Measurements from ENCODE around the gene GALNT1. TPM values are rescaled to one million over a fixed set of nuclear protein-coding genes. Genes with fewer than 3 reads are reported as not detected.

The GALNT1 gene
- total RNA-seq, 1 donor from 2014 or later, result 76.7 TPM

DNA sequence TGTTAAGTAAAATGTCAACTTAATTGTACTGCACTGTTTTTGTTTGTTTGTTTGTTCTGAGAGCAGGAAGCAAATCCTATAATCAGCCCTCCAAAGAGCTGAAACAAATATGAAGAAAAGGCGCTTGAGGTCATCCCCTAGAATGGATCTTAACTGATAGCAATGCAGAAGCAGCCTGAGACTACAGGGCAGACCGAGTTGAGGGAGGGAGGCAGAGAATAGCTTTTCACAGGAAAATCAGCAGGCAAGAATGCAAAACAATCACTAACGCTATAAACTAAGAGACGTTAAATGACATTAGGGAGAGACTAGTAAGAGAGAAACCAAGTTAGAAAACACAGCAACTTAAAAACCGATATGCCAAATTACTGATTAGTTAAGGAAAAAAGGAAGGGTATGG, 37.2 kb downstream of the GALNT1 start:
- no peak for DNase-seq

DNA sequence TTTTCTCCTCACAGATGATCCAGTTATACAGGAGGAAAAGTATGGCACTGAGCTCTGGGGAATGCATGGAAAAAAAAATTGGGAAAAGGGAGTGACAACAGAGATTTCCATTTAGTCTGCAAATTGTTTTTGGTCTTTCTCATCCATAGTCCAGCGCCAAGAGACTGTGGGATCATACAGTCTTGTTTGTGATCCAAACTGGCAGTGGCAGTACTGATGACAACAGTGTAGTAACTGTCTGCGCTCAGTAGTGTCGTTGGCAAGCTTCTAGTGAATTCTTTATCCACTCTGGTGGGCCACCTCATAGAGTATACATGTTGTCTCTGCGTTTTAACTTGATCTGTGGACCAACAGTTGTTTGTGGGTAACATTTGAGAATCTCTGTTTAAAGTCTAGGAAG, 37.9 kb downstream of the GALNT1 start:
- DNase-seq, result peak; percentile 75

DNA sequence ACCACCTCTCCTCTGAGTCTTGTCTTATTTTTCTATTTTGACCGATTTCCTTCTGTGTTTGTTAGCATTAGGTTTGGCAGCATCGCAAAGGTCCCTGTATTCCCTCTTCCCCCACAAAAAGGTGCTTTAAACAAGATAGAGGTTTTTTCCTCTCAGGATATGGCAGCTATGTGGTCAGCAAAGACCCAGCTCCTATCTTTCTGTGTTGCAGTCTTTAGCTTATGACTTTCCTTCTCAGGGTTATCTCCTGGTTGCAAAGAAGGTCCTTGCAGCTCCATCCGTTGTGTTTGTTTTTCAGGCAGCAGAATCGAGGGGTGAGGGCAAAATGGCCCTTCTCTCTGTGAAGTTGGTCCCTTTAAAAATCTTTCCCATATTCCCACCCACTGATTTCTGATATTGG, 38.4 kb downstream of the GALNT1 start:
- DNase-seq, result no peak

DNA sequence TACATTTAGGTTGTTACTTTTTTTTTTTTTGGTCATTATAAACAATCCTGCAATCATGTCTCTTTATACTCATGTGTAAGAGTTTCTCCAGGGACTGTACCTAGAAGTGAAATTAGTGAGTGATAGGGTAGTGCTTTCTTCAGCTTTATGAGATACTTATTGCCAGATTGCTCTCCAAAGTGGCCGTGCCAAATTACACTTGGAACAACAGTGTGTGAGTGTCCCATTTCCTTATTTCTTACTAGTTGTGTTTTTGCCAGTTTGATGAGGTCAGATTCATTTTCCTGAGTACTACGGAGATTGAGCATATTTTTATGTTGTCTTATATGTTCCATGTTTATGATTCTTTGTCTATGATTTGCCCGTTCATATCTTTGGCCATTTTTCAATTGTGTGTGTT, 39.2 kb downstream of the GALNT1 start:
- no peak for DNase-seq

DNA sequence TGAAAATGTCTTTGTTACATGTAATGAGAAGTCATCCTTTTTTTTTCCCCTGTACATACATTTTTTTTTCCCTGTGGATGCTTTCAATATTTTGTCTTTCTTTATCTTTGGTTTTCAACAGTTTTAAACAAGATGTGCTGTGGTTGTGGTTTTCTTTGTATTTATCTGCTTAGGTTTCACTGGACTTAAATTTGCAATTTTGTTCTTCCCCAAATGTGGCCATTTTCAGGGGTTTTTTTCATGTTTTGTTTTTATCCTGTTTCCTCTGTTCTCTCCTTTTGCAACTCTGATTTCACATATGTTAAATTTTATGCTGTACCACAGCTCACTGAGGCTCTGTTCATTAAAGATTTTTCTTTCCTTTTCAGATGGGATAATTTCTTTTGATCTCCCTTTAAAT, 41.7 kb downstream of the GALNT1 start:
- DNase-seq, result no peak

DNA sequence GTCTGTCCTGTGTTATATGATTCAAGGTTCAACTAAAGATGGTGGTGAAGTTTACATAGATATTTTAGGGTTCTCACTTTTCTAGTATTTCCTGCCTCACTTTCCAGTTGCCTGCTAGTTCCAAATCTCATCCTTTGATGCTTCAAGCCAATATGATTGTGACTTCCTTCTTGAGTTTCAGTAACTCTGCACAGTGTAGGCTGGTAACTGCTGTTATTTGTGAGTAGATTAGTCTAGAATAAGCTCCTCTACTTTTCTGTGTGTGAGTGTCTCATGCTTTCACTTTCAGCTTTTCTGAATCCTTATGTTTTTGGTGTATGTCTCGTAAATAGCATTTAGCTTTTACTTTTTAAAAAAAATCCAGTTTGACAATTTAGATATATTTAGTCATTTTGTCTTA, 42.6 kb downstream of the GALNT1 start:
- DNase-seq, result no peak

DNA sequence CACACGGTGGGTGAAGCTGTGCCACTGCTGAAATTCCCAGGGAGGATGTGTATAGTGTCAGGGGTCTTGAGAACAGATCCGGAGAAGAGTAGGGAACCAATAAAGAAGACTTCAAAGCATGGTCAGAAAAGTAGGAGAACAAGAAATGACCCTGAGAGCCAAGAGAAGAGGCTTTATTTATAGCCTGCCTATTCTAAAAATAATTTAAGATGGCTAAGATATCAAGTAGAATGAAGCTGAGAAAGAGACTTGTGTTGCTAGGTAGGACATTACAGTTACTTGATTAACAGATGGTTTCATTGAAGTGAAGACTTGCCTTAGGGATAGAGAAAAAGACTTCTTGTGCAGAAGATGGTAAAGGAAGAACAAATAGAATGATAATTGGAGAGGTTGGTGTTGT, 43.7 kb downstream of the GALNT1 start:
- DNase-seq, result no peak

DNA sequence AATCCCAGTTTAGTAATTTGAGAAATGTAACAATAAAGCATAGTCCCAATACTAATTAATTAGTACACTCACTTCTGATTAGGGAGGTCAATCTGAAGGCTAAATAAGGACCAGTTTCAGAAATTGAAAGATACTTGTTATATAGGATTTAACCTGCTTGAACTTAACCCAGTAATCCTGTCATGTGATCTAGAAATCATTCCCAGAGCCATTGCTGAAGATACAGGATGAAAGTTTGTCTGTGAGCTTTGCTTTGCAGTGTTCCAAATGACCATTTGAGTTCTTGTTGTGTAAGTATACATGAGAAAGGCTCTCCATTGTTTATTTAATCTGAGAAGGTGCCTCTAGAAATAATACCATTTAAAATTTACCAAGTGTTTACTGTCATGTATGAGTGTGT, 52.2 kb downstream of the GALNT1 start:
- DNase-seq, result no peak

DNA sequence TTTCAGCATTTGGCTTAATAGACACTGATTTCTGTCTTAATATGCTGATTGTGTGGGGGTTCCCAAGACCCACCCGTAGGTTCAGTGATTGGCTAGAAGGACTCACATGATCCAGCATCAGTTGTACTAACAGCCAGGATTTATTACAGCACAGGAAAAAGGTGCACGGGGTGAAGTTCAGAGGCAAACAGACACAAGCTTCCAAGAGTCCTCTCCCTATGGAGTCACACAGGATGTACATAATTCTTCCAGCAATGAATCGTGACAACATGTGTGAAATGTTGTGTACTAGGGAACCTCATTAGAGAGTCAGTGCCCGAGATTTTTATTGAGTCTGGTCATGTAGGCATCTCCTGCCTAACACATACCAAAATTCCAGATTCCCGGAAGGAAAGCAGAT, 52.8 kb downstream of the GALNT1 start:
- no peak for DNase-seq

DNA sequence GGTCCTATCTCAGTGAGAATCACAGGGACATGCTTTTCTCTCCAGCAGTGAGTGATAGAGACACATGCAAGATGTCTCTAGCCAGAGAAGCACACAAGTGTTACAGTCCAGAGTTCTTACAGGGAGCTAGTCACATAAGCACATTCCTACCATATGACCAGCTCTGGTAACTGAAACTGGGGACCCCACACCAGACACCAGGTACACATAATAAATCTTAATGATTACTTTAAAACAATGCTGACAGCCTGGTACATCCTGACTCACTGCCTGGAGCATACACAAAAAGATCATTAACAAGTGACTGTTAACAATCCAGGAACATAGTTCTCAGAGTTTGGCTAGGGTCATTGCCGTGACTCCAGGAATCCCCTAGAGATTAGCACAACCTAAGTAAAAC, 53.6 kb downstream of the GALNT1 start:
- DNase-seq, result no peak

DNA sequence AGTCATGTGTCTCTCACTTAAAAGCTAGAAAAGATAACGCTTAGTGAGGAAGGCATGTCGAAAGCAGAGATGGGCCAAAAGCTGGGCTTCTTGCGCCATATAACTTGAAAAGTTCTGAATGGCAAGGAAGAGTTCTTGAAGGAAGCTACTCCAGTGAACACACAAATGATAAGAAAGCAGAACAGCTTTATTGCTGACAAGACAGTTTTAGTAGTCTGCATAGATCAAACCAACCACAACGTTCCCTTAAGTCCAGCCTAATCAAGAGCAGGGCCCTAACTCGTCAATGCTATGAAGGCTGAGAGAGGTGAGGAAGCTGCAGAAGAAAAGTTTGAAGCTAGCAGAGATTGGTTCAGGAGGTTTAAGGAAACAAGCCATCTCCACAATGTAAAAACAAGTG, 55.7 kb downstream of the GALNT1 start:
- DNase-seq, result no peak

DNA sequence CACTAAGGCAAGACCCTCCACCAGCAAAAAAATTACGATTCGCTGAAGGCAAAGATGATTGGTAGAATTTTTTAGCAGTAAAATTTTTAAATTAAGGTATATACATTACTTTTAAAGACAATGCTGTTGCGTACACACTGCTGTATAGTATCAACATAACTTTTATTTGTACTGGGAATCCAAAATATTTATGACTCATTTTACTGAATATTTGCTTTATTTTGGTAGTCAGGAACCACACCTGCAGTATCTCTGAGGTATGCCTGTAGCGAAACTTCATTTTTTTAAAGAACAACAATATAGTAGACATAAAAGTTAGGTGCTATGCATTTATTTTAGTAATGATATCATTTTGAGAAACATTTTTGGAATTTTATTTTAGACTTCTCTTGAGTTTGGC, 57.8 kb downstream of the GALNT1 start:
- DNase-seq, result no peak

DNA sequence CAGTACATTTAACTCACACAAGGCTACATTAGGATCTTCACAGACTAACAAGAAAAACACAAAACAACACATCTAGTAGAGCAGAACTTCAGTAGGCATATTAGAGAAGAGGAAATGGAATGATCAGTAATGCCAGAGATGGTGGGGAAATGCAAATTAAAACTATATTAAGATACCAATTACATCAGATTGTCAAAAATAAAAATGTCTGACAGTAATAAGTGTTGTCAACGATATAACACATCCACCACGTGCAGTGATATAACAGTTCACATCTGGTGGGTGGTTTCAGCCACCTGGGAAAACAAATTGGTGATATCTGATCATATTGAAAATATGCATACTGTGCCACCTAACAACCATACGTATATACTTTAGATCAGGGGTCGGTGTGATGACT, 59.9 kb downstream of the GALNT1 start:
- DNase-seq, result no peak

DNA sequence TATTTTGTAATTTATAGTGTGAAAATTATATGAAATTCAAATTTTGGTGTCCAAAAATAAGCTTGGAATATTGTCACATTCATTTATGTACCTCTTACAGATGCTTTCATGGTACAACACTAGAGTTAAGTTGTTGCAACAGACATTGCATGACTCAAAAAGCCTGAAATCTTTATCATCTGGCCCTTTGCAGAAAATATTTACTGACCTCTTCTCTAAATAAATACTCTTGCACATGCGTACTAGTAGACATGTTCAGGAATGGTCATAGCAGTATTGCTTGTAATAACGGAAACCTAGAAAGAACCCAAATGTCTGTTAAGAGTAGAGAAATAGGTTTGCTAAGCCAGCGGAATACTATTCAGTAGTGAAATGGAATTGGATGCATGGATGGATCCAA, 60.4 kb downstream of the GALNT1 start:
- no peak for DNase-seq

DNA sequence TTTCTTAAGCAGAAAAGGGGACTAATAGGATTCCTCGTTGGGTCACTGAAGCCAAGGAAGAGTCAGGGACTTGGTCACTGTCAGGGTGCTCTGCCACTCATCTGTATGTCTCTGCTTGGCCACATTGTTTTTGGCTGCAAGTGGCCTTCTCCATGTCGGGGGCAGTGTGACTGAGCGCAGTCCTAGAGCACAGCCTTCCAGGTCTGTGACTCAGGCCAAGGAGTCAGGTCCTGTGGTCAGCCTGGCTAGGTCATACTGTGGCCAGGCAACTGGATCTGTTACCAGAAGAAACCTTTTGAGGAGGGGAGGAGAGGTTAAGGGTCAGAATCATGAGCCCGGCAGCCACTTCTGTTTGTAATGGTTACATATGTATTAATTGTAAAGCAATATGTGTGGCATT, 61.3 kb downstream of the GALNT1 start:
- DNase-seq, result no peak

DNA sequence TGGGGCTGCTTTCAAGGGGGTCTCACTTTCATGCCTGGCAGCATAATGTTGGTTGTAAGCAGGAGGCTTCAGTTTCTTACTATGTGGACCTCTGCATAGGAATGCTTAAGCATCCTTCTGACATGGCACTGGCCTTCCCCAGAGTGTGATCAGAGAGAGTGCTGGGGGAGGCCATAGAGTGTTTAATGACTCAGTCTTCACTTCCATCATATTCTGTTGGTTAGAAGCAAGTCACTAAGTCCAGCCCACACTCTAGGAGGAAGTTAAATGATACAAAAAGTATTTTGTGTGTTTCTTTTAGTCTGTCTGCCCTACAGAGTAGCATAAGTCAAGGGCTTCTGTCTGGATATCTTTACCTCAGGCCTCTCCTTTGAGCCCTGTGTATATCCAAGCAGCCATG, 64.9 kb downstream of the GALNT1 start:
- no peak for DNase-seq

DNA sequence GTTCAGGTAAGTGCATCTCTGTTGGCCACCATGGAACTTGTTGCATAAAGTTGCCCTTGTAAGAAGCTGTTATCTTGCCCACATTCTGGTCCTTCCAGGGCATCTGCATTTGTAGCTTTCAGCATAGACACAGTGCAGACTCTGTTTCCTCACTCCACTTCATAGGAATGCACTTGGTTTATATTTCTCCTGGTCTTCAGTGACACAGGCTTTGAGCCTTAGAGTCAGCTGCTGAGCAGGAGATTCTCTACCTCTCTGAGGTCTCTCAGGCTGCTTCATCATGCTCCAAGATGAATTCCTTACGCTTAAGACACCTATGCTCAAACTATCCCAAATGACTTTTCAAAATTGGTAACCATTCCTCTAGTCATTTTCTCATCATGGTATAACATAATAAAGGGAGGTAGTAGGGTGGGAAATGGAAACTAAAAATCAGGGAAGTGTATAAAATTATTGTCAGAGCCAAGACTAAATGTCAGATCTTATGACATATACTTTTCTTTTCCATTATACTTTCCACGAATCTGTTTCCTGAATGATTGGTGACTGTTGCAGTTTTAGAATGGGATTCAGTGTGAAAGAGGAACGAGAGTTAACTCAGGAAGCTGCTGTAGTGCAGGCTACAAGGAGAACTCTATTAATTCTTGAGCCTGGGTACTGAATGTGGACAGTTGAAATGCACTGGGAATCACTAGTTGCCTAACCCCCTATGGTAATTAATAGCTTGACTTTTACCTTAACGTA, 72.0 kb downstream of the GALNT1 start:
- DNase-seq, result no peak

DNA sequence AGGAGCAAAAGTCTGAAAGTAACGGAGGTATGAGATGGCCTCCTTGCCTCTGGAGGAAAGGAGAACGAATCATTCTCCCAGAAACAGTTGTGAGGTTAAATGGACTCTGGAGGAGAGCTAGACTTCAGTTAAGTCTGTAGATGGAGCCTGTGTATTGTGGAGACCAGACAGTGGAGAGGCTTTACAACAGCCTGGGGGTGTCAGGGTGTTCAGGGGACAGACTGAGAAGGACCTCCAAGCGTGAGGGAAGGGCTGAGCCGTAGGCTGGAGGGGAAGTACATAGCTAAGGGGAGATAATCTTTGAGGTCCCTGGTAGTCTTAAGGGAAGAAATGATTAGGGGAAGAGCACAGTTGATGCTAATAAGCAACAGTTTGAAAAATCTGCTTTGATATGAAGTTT, 76.6 kb downstream of the GALNT1 start:
- DNase-seq, result no peak

DNA sequence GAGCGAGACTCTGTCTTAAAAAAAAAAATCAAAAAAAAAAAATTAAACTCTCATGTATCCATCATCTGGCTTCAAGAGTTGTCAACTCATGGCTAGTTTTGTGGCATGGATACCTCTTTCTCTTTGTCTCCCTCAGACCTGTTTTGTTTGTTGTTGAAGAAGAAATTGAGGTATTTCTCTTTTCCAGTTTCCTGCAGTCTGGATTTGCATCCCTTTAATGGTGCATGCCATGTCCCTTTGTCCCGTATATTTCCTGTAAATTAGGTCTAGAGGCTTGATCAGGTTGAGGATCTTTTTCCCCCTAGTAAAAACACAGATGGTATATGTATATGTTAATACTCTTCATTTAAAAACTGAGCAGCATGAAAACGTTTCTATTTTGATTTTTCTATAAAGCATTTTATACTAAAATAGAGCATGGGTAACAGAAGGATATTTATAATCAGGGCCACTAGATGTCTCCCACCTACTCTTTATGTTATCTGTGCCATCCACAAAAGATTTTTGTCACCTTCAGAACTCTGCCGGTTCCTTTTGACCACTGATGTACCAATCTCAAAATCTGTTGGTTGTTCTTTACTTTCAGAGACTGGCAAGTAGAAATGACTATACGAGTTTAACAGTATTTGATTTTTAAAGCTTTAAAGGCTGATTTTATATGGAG, 80.1 kb downstream of the GALNT1 start:
- no peak for DNase-seq

DNA sequence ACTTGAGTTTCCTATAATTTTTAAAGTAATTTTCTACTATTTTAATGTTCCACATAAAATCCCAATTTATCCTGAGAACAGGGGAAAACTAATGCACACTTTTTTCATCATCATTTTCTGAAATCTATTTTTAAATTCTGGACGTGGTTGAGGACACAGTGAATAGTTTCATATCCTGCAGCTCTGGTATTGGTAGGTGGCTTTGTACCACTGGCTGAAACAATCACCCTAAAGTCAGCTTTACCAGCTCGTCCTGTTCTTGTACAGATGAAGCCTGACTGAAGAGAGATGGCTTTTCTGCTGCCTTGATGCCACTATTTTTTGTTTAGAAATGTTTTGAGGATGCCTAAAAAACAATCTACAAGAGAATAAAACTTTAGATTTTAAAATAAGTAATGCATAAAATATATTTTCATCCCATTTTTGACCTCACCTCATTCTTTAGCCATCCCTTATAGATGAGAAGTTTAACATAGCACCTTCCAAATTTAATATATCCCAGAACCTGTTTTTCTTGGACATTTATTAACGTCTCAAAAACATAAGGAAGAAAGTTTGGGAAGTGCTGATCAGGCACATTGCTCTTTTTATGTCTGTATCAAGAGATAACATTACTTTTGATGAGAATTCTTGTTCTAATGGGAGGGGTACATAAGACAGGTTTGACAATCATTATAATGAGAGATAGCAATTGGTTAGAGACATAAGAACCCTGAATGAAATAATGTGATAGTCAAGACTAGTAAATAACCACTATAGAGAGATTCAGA, 80.9 kb downstream of the GALNT1 start:
- DNase-seq, result no peak

DNA sequence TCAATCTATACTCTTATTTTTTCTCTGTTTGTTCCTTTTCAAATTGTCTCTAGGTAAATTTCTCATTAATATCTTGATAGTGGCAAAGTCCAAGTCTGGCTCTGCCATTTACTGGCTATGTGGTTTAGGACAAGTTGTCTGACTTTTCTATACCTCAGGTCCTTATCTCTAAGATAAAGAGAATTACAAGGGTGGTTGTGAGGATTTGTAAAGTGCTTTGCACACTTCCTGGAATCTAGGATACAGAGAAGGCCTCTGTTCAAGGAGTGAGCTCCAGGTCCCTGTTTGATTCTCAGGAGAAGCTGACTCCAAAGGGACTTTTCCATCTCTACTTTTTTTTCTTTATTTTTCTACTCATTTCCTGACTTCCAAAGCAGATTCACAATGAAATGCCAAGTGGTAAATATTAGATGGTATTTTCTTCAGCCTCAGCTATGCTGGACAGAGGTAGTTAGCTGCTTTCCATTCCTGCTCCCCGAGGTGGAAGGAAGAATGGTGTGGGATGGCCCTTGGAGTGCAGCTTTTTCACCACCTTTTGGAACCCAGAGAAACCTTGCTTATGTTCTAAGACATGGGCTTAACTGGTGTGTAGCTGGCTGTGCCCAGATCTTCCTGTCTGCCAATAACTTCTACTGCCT, 90.5 kb downstream of the GALNT1 start:
- DNase-seq, result no peak

DNA sequence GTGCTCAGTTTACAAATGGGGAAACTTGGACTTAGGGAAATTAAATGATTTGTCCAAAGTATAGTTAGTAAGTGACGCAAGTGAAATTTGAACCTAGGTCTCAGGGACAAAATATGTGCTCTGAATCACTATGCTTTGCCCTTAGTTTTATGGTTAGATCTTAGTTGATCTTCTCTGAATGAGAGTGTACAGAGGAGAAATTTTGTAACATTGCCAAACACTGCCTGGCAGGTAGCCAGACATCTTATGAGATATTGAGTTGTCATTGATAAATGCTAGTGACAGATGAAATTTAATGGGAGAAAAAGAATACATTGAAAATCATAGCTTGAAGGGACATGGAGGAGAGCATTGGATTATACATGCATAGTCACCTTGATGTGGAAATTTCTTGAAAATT, 91.4 kb downstream of the GALNT1 start:
- DNase-seq, result no peak

DNA sequence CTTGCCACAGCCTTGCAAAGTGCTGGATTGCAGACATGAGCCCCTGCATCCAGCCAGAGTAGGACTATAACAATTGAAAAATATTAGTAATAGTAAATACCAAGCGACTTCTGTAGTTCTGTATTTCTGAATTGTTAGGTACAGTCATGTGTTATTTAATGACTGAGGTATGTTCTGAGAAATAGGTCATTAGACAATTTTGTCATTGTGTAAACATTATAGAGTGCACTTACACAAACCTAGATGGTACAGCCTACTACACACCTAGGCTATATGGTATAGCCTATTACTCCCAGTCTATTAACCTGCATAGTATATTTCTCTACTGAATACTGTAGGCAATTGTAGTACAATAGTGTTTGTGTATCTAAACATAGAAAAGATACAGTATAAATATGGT, 92.1 kb downstream of the GALNT1 start:
- no peak for DNase-seq

All from skin of body (tissue), 2 donors.